NCI-H2029 treated with DMSO at 0.1 percent for 48 hours (cell line): Measurements from ENCODE around the gene PUM1.

ENCODE experiments used
- DNase-seq: peaks from one replicate; lab custom pipeline; 2025; lab: John Stamatoyannopoulos, UW

Gene PUM1

DNA sequence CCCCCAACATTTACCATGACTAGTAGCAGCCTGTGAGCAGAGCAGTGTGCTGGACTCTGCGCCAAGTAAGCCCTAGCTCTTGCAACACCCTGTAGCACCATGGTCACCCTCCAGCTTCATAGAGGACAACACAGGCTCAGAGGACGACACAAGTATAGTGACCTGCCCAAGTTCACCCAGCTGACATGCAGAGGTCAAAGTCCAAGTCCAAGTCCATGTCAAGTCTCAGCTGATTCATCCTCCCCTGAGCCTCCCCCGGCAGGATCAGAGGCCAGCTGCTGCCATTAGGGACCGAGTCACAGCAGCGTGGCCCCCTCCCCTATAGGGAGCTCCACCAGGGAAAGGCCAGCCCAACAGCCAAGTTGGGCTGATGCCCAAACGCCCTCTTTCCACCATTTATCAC is 172.8 kb downstream of the PUM1 start:
- no peak for DNase-seq

DNA sequence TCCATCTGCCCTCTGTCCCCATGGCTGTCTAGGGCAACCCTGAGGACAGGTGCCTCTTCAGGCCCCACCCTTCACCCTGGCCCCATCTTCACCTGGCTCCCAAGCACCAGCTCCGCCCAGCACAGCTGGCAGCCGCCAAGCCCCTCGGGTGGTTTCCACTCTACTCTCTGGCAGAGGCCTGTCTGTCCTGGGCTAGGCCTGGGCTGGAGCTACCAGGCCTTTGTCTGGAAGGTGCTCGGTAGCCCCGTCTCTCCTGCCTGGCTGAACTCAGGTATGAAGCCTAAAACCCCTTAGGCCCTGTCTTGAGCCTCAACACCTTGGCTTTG is 174.3 kb downstream of the PUM1 start:
- DNase-seq, result no peak

DNA sequence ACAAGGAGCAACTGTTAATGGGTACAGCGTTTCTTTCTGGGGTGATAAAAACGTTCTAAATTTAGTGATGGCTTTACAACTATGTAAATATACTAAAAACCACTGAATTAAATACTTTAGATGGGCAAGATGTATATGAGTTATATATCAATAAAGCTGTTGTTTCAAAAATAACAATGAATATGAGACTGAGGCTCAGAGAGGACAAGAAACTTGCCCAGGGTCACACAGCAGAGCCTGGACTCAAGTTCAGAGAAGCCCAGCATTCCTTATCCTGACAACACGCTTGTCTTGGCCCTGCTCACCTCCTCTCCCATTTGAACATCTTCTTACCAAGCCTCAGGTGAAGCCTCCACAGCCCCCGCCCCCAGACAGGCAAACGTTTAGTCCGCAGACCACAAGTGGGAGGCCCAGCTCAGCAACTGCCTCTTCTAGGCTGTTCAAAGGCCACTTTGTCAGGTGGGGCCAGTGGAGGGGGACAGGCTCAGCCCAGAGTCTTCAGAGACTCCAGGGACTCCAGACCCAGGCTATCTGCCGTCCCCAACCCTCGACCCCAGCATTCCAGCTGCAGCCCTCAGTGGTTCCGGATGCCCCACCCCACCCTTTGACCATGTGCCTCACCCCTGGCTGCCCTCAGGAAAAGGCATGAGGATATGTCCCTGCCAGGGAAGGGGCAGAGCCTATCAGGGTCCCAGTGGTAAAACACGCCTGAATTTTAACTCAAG is 174.9 kb downstream of the PUM1 start:
- DNase-seq, result no peak

GRCh38 chr1:30889511-30889910 is 176.0 kb downstream of the PUM1 start:
- DNase-seq, result no peak

GRCh38 chr1:30888975-30889374 is 176.5 kb downstream of the PUM1 start:
- DNase-seq, result no peak

DNA sequence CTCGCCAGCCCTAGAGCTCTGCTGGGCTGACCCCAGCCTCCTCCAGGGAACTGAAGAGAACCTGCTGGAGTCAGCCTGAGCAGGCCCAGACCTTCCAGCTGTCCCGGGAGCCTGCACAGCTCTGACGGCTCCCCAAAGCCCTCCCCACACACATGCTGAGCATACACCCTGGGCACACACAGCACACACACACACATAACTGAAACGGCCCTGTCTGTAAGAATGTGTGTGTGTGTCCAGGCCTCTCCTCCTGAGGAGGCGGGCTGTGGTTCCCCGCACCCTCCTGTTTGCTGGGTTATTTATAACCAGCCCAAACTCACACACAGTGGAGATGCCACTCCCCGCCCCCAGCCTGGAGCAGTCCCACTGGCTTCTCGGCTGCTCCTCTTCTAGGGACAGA is 177.1 kb downstream of the PUM1 start:
- no peak for DNase-seq

DNA sequence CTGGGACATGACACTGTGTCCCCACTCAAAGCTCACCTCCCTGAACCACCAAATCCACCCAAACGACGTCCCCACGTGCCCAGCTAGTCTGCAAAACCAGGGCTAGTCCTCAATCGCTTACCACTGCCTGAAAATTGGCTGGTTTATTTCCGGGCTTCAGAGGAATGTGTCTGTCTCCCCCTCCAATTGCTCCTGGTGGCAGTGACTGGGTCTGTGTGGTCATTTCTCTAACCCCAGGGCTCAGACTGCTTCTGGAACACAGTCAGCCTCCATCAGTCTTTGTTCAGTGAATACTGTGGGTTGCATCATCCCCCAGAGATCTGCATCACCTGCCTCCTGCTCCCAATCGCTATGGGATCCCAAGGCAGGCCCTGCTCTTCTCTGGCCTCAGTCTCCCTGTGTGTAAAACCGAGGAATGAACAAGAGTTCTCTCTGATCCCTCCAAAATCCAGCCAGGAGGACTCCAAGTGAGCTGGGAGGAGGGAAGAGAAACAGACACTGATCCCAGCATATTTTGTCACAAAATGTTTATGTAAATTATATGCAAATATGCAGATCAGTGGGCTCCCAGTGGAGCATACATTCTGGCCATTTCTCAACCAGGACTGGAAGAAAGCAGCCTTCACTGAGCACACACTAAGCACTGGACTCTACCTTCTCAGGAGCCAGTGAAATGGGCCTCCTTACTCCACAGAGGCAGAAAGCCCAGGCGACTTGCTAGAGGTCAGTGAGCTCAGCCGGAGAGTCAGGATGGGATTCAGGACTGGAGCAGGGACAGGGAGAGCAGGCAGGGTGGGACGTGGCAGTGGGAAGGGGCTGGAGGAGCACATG is 177.8 kb downstream of the PUM1 start:
- DNase-seq, result no peak

DNA sequence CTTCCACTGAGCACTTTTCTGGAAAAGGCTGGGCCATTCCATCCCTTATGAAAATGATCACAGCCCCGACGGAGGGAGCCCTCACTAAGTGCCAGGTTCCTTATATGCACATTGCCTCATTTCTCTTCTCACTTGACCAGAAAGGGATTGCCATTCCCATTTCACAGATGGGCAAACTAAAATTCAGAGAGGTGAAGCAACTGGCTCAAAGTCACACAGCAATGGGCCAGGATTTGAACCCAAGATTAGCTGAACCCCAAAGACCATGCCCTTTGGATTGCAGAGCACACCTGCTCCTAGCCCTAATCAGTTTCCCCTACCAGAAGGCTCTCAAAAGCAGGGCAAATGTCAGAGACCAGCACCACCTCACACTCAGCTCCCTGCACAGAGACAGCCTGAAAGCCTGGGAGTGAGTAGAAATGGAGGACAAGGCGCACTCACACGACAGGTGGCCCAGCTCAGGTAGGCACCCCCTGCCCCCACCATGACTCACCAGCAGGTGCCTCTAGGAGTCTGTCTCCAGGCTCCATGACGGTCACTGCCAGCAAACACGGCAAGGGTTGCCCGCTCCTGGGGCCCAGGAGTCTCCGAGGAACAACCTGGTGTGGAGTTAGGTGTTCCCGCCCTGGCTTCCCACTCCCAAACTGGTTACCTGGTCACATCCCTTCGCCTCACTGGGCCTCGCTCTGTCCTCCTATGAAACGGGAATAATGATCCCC is 178.6 kb downstream of the PUM1 start:
- no peak for DNase-seq

GRCh38 chr1:30885570-30886522 is 179.7 kb downstream of the PUM1 start:
- no peak for DNase-seq

DNA sequence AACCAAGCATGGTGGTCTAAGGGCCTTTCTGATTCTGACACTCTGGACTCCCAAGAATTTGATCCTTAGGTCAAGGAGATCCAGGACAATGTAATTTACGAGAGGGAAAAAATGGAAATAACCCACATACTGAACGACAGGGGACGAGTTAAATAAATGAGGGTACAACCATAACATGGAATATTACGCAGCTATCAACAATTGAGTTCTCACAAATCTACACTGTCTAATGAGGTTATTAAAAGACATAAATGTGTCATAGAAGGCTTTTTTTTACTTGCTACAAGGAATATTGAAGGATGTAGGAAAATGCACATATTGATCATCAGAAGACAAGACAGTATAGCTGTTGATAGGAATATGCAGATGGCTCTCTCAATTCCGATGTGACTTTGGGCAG is 180.8 kb downstream of the PUM1 start:
- DNase-seq, result no peak

DNA sequence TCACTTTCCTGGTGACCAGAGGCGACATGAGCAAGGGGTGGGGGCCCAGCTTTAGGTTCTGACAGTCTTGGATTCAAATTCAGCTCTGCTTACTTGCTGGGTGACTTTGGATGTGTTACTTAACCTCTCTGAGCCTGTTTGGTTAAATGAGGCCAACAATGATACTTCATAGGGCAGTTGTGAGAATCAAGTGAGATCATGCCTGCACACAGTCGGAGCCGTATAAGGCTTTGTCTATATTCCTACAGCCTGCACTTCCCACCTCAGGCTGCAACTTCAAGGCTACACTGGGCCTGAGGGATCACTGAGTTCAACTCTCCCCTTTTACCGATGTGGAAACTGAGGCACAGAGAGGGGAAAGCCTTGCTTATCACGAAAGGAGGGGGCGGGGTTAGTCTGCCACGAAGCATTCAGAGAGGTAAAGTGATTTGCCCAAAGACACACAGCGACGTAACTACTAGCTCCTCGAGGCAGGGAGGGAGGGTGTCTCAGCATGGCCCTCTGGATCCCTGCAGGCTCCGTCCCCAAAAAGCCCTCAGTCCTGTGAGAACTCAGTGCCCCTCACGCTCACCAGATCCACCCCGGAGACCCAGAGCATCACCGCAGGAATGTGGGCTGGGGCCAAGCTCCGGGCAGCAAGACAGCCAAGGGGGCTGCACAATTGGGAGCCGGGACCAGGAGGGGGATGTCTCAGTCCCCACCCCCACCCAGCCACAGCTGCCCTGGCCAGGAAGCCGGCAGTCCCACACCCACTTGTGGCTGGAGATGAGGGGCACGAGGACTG is 181.9 kb downstream of the PUM1 start:
- no peak for DNase-seq

DNA sequence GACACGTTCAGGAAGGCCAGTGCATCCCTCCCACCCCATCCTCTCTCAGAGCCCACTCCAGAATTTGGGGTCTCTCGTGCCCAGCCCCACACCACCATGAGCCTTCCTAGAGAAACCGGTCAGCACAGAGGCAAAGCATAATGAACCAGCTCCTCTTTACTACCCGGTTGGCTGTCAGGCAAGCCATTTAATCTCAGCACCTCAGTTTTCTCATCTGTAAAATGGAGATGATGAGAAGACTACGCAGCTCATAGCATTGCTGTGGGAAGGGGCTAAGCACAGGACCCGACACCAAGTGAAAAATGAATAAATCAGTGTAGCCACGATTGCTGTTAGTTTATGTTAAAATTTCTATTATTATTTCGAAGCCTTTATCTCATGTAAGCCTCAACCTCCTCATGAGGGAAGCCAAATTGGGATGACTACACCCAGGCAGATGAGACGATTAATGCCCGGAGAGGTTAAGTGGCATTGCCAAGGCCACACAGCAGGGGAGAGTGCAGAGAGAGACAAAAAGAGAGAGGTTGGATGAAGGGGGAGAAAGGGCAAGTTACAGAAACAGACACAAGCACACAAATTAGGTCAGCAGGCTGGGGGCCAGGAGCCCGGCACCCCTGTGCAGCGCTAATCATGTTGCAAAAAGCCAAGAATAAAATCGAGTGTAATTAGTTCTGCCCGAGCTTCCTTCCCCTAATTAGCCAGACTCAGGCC is 182.7 kb downstream of the PUM1 start:
- DNase-seq, result no peak
